ENCODE data around the gene LSM10.

GRCh38 chr1:36440044-36440443, 42.3 kb upstream of the LSM10 start:
- no peak for TF ChIP-seq CTCF (IDR thresholded peaks at IDR 0.05; ENCODE audit: low read depth, low read length, poor library complexity, severe bottlenecking)
- TF ChIP-seq EZH2phosphoT487 (IDR thresholded peaks at IDR 0.05; ENCODE audit: borderline replicate concordance, low read length): no peak
